Cerebellar nuclear complex (tissue), 1 donor: ENCODE measurements around the gene STUB1.

ENCODE experiments used
- DNase-seq, 2 experiments: peaks; one replicate each; lab custom pipeline; 2025; lab: John Stamatoyannopoulos, UW

Gene STUB1

DNA sequence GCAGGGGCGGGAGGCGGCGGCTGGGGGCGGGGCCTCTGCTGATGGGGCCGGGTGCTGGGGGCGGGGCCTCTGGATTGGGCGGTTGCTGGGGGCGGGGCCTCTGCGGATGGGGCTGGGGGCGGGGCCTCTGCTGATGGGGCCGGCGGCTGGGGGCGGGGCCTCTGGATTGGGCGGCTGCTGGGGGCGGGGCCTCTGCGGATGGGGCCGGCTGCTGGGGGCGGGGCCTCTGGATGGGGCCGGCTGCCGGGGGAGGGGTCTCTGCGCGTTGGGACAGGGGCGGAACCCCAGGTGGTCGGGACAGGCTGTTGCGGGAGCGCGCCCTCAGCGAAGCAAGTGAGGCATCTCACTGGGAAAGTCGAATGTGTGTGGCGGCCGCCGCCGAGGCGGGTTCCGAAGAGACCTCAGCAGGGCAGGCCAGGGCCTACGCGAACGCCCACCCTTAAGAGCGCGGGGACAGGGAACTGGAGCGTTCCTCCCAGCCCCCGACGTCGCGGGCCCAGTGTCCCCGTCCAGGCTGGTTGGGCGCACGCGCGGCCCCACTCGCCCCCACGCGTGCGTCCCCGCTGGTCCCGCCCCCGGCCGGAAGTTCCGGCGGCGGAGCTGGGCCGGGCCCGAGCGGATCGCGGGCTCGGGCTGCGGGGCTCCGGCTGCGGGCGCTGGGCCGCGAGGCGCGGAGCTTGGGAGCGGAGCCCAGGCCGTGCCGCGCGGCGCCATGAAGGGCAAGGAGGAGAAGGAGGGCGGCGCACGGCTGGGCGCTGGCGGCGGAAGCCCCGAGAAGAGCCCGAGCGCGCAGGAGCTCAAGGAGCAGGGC lies at the start of gene STUB1:
TSS of gene STUB1 (plus strand) at position 597 of the 811 bp plus-strand sequence. CDS start at position 713, 116 bp downstream.
- DNase-seq, result no peak

DNA sequence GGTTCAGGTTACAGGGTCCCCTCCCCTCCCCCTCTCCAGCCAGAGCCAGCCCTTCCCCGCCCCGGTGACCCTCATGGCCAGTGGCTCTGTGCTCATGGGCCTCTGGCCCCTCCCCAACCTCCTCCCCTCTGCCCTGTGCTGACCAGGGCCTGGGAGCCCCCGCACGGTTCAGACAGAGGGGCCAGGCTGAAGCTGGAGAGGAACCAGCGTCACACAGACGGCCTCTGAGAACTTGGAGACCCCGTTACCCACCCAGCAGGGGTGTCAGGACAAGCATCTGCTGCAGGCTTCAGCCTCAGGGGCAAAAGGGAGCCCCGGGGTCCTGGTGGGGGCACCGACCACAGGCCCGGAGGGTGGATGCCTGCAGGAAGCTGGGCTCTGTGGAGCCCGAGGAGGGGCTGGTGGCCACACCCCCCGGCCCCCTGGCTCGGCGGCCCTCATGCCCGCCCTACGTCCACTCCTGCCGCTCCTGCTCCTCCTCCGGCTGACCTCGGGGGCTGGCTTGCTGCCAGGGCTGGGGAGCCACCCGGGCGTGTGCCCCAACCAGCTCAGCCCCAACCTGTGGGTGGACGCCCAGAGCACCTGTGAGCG lies 49.3 kb upstream of the STUB1 start, which contains the start of gene WFIKKN1:
TSS of gene WFIKKN1 (plus strand) at position 171 of the 591 bp plus-strand sequence. CDS start at position 440, 269 bp downstream.
- DNase-seq, result no peak

DNA sequence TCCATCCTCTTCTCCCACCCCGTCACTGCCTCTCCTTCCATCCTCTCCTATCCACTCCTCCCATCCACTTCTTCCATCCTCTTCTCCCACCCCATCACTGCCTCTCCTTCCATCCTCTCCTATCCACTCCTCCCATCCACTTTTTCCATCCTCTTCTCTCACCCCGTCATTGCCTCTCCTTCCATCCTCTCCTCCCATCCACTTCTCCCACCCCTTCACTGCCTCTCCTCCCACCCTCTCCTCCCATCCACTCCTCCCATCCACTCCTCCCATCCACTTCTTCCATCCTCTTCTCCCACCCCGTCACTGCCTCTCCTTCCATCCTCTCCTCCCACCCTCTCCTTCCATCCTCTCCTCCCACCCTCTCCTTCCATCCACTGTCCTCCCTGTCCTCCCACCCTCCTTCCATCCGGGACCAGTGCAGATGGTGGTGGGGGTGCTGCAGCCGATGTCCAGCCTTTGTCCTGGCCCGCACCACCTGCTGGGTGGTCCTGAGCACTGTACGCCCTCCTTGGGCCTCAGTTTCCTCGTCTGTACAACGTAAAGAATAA lies 48.3 kb upstream of the STUB1 start:
- DNase-seq, result no peak

DNA sequence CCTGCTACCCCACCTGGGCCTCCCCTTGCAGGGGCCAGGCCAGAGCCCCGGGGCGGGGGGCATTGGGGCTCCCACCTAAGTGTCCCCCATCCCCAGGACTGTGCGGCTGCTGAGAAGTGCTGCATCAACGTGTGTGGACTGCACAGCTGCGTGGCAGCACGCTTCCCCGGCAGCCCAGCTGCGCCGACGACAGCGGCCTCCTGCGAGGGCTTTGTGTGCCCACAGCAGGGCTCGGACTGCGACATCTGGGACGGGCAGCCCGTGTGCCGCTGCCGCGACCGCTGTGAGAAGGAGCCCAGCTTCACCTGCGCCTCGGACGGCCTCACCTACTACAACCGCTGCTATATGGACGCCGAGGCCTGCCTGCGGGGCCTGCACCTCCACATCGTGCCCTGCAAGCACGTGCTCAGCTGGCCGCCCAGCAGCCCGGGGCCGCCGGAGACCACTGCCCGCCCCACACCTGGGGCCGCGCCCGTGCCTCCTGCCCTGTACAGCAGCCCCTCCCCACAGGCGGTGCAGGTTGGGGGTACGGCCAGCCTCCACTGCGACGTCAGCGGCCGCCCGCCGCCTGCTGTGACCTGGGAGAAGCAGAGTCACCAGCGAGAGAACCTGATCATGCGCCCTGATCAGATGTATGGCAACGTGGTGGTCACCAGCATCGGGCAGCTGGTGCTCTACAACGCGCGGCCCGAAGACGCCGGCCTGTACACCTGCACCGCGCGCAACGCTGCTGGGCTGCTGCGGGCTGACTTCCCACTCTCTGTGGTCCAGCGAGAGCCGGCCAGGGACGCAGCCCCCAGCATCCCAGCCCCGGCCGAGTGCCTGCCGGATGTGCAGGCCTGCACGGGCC lies 47.5 kb upstream of the STUB1 start:
- DNase-seq, result no peak

DNA sequence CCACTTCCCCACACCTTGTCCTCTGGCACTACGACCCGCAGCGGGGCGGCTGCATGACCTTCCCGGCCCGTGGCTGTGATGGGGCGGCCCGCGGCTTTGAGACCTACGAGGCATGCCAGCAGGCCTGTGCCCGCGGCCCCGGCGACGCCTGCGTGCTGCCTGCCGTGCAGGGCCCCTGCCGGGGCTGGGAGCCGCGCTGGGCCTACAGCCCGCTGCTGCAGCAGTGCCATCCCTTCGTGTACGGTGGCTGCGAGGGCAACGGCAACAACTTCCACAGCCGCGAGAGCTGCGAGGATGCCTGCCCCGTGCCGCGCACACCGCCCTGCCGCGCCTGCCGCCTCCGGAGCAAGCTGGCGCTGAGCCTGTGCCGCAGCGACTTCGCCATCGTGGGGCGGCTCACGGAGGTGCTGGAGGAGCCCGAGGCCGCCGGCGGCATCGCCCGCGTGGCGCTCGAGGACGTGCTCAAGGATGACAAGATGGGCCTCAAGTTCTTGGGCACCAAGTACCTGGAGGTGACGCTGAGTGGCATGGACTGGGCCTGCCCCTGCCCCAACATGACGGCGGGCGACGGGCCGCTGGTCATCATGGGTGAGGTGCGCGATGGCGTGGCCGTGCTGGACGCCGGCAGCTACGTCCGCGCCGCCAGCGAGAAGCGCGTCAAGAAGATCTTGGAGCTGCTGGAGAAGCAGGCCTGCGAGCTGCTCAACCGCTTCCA lies 46.7 kb upstream of the STUB1 start:
- DNase-seq, result no peak

DNA sequence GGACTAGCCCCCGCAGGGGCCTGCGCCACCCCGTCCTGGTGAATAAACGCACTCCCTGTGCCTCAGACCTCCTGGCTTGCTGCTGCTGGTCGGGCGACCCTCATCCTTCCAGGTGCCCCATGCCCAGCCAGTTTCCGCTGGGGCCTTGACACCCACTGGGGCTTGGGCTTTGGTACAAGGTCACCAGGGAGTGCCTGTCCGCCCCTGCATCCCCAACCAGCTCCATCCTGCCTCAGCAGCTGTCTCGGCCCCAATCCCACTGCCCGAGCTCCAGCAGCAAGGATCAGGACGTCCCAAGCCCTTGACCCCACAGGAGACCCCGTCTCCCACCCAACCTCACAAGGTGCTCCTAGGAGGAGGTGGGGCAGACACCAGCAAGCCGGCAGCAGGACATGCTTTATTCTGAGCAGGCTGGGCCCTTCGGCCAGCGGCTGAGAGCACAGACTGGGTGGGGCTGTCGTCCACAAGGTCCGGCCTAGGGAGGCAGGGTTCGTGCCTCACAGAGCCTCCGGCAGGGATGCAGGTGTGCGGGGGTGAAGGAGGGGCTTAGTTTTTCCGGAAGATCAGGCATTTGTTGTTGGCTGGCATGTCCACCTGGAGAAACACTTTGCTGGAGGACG lies 46.0 kb upstream of the STUB1 start:
- DNase-seq, result no peak

DNA sequence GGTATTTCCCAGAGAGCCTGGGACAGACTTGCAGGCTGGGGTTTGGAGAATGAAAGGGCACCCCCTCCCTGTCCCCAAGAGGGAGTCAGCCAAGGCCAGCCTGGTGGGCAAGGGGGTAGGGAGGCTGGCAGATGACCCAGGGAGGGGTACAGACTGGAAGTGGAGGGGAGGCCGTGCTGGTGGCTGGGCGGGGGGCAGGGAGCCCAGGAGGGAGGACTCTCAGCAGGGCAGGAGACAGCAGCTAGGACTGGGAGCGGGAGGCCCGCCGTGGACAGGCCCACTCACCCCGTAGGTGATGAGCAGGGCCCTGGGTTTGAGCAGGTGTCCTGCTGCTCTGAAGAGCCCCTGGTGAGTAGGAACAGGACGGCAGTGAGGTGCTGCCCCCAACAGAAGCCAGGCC lies 45.2 kb upstream of the STUB1 start:
- DNase-seq, result no peak

DNA sequence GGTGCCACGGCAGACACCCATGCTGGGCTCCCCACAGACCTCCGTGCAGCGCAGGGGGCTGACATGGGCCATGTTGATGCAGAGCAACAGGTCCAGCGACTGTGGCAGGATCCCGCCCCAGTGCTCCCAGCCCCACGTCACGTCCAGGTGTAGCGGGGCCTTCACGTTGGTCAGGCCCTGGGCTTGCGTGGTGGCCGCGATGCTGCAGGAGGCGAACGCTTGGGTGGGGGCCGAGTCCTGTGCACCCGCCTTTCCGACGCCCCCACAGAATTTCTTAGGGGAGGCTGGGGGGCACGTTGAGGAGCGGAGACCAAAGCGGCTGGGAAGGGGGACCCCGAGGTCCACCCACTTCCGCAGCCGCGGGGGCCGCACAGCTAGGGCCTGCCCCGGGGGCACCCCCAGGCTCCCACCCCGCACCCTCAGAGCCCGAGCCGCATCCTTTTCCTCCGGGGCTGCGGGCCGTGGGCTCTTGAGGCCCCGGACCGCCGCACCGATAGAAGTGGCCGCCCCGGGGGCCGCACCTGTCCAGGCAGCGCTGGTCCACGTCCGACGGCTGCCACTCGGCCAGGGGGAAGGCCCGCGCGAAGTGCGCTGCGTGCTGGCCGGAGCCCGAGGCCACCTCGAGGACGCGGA lies 44.5 kb upstream of the STUB1 start:
- DNase-seq, result no peak

DNA sequence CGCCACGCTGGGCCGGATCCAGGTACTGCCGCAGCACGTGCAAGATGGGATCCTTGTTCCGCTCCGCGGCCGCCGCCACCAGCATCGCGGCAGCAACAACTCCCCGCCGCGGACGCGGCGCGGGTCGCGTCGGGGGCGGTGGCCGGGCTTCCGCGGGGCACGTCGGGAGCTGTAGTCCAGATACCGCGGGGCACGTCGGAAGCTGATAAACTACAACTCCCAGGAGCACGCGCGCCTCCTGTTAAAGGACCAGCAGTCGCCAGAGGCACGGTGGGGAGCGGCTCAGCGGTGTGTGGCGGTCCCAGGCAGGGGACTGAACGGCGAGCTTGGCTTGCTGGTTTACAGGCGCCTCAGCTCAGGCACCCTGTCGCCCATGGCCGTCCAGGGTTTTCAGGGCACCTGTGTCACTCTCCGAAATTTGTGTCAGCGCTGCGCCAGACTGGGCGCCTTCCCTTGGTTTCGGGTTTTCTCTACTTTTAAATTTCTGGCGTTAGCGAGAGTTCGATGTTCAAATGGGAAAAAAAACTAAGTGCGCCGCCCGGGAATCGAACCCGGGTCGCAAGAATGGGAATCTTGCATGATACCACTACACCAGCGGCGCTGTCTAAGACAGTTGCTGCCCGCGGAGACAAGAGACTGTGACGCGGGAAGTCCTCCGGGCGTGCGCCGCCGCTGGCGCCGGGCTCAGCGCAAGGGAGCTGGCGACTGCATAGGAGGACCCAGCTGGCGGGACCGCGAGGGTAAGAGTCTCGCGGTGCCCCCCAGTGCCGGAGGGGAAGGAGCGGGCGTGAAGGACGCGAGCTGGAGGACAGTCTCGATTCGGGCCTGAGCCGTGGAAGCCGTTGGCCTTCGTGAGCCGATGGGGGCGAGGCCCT lies 43.8 kb upstream of the STUB1 start, which contains the start of gene METTL26:
TSS of gene METTL26 (minus strand) at position 100 of the 875 bp plus-strand sequence. CDS start at position 85, 15 bp downstream.
- peak; percentile 63 to 89 for DNase-seq

DNA sequence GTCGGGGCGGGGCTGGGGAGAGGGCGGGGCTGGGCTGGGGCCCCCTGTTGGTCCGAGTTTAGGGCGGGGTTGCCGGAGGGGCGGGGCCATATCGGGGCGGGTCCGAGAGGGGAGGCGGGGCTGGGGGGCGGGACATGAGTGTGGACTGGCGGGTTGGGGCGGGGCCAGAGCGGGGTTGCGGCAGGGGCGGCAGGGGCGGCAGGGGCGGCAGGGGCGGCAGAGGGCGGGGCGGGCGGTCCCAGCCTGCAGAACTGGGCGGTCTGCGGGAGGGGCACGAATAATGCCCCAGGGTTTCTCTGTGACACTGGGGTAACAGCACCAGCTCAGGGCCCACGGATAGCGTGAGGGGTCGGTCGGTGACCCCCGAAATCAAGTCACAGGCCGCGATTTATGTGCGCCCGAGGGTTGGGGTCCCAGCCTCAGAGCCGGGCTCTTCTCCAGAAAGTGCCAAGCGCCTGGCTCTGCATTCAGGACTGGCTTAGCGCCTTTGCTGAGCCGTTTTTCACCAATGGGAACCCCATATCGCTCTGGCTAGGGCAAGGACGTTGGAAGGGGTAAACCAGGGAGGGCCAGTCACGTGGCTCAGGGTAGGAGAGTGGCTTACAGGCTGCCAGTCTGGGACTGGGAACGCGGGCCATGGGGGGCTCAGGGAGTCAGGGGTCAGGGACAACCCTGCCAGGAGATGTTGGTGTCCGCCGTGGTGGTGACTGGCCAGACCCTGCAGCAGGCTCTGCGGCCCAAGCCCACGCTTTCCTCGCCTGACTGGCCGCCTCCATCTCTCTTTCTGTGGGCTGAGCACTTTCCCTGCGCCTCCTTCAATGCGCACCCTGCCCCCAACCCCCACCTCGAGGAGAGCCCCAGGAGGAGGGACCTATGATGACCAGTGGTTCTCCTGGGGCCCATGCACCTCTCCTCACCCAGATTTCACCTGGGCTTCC lies 42.9 kb upstream of the STUB1 start:
- DNase-seq, result no peak

DNA sequence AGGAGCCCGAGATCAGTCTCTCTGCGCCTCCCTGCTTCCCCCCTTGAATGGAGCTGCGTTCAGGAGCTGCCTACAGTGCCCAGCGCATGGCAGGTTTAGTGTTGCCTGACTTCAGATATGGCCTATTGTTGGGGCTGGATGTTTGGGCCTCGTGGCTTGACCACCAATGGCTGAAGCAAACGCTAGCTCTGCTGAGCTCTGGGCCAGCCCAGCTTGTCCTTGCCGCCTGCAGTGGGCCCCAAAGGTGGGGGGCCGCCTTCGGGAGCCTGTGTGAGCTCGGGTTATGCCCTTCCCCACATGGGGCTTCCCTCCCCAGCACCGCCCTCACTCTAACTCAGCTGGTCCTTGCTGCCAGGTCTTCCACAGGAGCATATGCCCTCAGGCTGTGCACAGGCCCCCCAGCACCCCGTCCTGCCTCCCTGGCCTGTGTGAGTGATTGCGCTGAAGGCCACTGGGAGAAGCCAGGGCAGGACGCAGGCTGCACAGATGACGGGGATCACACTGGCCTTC lies 42.1 kb upstream of the STUB1 start:
- DNase-seq, result no peak

DNA sequence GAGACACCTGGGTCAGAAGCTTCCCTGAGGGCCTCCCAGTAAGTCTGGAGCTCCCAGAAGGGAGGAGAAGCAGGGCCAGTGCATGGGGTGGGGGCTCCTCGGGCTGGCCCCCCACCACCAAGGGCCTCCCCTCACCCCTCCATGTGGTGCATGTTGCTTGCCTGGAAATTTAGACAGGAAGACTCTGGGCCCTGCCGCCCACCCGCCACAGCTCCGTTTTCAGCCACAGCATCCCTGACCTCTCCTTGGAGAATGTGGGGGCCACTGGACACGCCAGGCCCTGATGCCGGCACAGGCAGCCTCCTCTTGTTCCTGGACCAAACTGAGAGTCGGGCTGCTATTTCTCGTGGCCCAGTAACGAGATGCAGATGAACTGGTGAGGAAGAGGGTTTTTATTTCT lies 41.4 kb upstream of the STUB1 start:
- DNase-seq, result no peak

DNA sequence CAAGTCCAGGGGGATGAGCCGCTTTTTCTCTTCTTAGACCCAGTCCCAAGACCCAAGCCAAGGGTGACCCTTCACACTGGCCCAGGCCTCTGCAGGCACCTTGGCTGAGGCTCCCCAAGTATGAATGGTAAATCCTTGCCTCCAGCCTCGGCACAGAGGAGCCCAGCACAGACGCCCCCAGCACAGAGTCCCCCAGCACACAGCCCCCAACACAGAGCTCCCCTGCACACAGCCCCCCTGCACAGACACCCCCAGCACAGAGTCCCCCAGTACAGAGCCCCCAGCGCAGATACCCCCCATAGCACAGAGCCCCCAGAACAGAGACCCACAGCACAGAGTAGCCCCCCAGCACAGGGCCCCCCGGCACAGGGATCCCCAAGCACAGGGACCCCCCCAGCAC lies 39.6 kb upstream of the STUB1 start:
- no peak for DNase-seq

DNA sequence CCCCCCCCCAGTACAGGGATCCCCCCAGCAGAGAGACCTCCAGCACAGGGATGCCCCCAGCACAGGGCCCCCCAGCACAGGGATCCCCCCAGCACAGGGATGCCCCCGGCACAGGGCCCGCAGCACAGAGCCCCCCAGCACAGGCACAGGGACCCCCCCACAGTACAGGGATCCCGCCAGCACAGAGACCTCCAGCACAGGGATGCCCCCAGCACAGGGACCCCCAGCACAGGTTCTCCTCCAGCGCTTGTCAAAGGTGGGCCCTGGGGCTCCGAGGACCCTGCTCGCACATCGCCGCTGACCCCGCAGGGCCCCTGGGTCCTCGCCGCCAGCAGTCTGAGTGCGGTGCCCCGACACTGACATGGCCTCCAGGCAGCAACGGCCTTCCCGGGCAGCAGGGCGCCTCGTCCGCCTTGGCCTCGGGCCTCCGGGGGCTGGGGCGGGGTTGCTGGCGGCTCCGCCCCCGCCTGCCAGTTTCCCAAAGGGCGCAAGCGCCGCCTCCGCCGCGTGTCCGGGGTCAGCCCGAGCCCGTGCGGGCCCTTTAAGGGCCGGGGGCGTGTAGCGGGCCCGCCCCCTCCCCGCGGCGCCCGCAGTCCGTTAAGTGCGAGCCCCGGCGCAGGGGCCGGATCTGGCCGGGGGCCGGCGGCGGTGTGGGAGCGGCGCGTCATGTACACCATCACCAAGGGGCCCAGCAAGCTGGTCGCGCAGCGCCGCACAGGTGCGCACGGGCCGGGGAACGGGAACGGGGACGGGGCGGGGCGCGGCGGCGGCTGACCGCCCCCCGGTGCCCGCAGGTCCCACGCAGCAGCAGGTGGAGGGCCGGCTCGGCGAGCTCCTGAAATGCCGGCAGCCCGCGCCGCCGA lies 38.7 kb upstream of the STUB1 start, which contains the start of gene MCRIP2:
TSS of gene MCRIP2 (plus strand) at position 503 of the 863 bp plus-strand sequence. CDS start at position 667, 164 bp downstream.
- no peak for DNase-seq

DNA sequence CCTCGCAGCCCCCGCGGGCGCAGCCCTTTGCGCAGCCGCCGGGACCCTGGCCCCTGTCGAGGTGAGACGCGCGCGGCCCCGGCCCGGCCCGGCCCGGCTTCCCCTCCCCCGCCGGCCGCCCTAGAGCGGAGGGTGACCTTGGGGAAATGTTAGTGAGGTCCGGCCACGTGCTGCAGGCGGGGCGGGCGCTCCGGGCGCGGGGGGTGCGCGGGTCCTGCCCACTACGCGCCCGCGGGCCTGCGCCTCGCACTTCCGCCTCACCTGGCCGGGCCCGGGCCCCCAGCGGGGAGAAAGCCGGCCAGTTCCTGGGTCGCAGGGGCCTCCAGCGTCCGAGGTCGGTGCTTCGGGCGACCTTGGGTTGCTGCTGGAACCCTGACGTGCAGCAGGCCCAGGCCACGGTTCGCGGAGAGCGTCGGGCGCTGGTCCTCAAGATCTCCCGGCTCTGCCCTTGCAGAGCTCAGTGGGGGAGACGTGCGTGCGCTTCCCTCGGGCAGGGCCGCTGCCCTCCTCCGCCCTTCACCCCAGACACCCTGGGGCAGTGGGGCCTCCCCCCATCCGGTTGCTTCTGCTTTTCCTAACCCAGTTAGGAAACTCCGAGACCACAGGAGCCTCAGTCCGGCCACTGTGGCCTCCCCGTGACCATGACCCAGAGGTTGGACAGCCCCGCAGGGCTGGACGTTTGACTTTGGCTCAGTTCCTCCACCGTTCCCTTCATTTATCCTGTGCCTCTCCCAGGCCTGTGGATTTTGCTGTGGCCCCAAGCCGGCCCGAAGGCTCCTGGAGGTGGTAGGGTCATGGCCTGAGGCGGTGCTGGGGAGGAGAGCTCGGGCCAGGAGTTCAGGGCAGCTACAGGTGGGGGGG lies 37.8 kb upstream of the STUB1 start:
- no peak for DNase-seq

DNA sequence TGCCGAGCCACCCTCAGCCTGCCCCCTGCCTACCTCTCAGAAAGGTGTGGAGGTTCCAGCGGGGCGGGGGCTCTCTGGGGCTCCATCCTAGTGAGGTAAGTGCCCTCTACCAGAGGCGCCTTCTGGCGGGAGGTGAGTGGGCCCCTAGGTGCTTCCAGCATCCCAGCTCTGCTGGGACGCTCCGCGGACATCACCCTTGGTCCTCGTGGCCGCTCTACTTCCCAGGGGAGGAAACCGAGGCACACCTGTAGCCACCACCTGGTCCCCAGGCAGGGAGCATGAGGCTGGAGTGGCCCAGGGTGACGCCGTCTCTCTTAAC lies 37.2 kb upstream of the STUB1 start:
- DNase-seq, result no peak
